ENCODE data around the gene GABRB2.

GABRB2 gene

DNA sequence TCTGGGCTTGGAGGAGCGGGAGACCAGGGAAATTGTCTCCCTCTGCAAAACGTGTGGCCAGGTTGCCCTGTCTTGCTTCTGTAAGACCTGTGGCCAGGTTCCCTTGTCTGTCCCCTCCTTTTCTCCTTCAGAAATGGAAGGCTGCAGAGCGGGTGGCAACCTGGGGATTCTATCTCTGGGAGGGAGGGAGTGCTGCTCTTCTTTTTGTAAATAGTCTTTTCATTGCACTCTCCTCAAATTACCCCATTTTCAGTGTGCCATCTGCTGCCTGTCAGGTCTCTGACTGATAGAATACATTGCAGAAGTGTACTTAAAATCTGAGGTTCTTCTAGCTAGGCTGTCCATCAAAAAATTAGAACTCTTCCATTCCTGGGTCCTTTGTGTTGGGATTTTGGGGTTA, 126.0 kb downstream of the GABRB2 start:
- H3K4me3 Mint-ChIP-seq: no peak overlapping the region
- no peaks in the 10 kb centered on the region for H3K9me3 Mint-ChIP-seq
- CTCF ChIA-PET: no interaction called here
- DNase-seq: no peak
- H3K27me3 Mint-ChIP-seq: no peaks in the 10 kb centered on the region
- no peaks in the 10 kb centered on the region for H3K4me1 Mint-ChIP-seq
- no peaks in the 10 kb centered on the region for H3K36me3 Mint-ChIP-seq
- H3K27ac Mint-ChIP-seq: no peak overlapping the region

GRCh38 chr5:161414896-161415295, 131.6 kb downstream of the GABRB2 start:
- DNase-seq: no peak
- CTCF ChIA-PET: no interaction called here
- H3K36me3 Mint-ChIP-seq: no peaks in the 10 kb centered on the region
- H3K9me3 Mint-ChIP-seq: no peaks in the 10 kb centered on the region
- no peaks in the 10 kb centered on the region for H3K4me1 Mint-ChIP-seq
- H3K27ac Mint-ChIP-seq: no peak overlapping the region
- H3K4me3 Mint-ChIP-seq: no peak overlapping the region
- H3K27me3 Mint-ChIP-seq: no peaks in the 10 kb centered on the region

GRCh38 chr5:161414037-161414436, 132.5 kb downstream of the GABRB2 start:
- H3K27ac Mint-ChIP-seq: no peak overlapping the region
- no peak for DNase-seq
- CTCF ChIA-PET: no interaction called here
- H3K4me1 Mint-ChIP-seq: no peaks in the 10 kb centered on the region
- no peaks in the 10 kb centered on the region for H3K27me3 Mint-ChIP-seq
- H3K4me3 Mint-ChIP-seq: no peak overlapping the region
- H3K9me3 Mint-ChIP-seq: no peaks in the 10 kb centered on the region
- H3K36me3 Mint-ChIP-seq: no peaks in the 10 kb centered on the region

GRCh38 chr5:161412792-161413191, 133.7 kb downstream of the GABRB2 start:
- H3K4me3 Mint-ChIP-seq: no peak overlapping the region
- DNase-seq: no peak

DNA sequence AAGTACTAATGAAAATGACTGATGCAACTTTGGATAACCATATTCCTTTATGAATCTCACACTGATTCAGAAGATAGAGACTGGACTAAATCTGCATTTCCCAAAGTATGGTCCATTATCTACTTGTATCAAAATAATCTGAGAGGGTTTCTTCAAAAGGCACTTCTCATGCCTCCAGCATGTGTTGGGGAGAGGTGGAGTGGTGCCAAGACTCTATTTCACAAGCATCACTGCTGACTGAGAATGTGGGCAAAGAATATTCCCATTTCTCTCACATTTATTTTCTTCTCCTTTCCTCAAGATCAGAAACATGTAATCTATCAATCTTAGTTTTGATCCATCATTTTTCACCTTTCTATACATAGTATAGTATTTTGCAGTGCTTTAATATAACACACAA, 135.4 kb downstream of the GABRB2 start:
- Mint-ChIP-seq H3K4me3 (no peak overlapping the region), H3K36me3 (no peaks in the 10 kb centered on the region), H3K4me1 (no peaks in the 10 kb centered on the region), H3K27ac (no peak overlapping the region), H3K9me3 (no peaks in the 10 kb centered on the region), H3K27me3 (no peaks in the 10 kb centered on the region)
- CTCF ChIA-PET: no interaction called here
- DNase-seq: no peak

More at GRCh38 chr5:161412792-161413191, 133.7 kb downstream of the GABRB2 start:
- CTCF ChIA-PET: no interaction called here
- Mint-ChIP-seq H3K4me1 (no peaks in the 10 kb centered on the region), H3K36me3 (no peaks in the 10 kb centered on the region), H3K27me3 (no peaks in the 10 kb centered on the region), H3K27ac (no peak overlapping the region), H3K9me3 (no peaks in the 10 kb centered on the region)

DNA sequence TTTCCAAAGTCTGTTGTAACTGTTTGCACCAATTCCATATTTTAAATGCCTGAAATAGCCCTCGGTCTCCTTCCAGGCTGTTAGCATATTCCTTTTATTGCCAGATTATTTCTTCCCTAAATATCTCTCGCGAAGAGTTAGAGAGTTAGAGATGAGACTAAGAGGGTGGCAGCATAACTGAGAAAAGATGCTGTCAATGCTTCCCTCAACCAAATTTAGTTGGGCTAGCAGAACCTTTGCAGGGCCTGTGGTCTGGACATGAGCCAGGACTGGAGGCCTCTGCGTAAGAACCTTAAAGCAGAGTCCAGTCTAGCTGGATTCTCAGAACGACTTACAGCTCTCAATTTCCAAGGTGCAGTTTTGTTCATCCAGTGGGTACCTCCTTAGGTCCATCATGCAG, 135.9 kb downstream of the GABRB2 start:
- H3K4me3 Mint-ChIP-seq: no peak overlapping the region
- CTCF ChIA-PET: no interaction called here
- H3K4me1 Mint-ChIP-seq: no peaks in the 10 kb centered on the region
- H3K9me3 Mint-ChIP-seq: no peaks in the 10 kb centered on the region
- H3K27me3 Mint-ChIP-seq: no peaks in the 10 kb centered on the region
- DNase-seq: no peak
- H3K27ac Mint-ChIP-seq: no peak overlapping the region
- H3K36me3 Mint-ChIP-seq: no peaks in the 10 kb centered on the region

DNA sequence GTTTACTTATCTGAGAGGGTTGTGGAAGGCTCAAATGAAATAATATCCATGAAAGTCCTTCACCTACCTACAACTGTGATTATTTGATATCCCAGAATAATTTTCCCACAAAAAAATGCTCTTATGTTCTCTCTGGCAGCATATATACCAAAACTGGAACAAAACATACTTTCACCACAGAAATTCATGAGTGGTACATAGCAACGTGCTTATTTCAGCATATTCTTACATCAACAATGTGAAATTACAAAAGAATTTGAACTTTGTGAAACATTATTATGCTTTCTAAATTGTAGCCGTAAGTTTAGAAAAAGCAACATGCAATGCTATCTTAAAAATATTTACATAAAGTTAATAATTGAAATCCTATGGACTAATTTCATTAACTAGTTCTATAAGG, 137.1 kb downstream of the GABRB2 start:
- Mint-ChIP-seq H3K9me3 (no peaks in the 10 kb centered on the region), H3K27ac (no peak overlapping the region), H3K27me3 (no peaks in the 10 kb centered on the region), H3K36me3 (no peaks in the 10 kb centered on the region), H3K4me1 (no peaks in the 10 kb centered on the region), H3K4me3 (no peak overlapping the region)
- CTCF ChIA-PET: no interaction called here
- DNase-seq: no peak

DNA sequence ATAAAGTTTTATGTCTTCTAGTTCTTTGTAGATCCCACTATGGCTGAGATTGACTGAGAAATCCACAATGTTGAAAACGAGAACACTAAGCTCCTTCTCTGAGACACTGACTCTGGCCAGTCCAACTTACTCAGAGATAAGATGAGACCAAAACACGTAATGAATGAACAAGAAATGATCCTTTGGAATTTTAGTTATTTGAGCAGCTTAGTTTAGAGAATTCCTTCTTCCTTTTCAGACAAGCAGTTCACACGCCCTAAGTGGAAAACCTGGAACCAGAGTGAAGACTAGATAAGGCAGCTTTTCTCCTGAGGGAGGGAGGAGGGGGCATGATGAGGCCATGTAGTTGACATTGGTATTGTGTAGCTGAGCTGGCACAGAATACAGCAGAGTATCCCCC, 139.6 kb downstream of the GABRB2 start:
- no peak overlapping the region for H3K4me3 Mint-ChIP-seq
- H3K9me3 Mint-ChIP-seq: no peaks in the 10 kb centered on the region
- no peaks in the 10 kb centered on the region for H3K36me3 Mint-ChIP-seq
- CTCF ChIA-PET: no interaction called here
- H3K27ac Mint-ChIP-seq: no peak overlapping the region
- no peaks in the 10 kb centered on the region for H3K27me3 Mint-ChIP-seq
- no peak for DNase-seq
- no peaks in the 10 kb centered on the region for H3K4me1 Mint-ChIP-seq

DNA sequence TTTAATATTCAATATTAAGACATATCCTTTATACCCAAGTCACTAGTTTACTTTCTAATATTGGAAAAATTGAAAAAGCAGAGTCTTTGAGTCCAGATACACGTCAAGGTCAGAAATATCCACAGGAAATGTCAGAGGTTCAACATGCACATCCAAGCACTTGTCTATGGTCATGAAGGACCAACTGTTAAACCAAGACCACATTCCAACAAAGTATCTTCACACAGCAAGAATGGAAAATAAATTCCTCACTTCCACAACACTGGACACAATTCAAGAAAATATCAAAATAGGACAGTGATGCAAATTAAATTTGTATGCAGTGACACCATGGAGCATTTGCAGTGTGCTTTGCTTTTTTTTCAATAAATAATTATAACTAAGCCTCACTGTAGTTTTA, 142.5 kb downstream of the GABRB2 start:
- CTCF ChIA-PET: no interaction called here
- no peaks in the 10 kb centered on the region for H3K36me3 Mint-ChIP-seq
- H3K4me3 Mint-ChIP-seq: no peak overlapping the region
- H3K9me3 Mint-ChIP-seq: peaks cover 2% of the 10 kb centered on the region
- H3K27ac Mint-ChIP-seq: no peak overlapping the region
- H3K4me1 Mint-ChIP-seq: no peaks in the 10 kb centered on the region
- no peak for DNase-seq
- H3K27me3 Mint-ChIP-seq: no peaks in the 10 kb centered on the region

GRCh38 chr5:161403121-161403520, 143.4 kb downstream of the GABRB2 start:
- H3K4me3 Mint-ChIP-seq: no peak overlapping the region
- no peaks in the 10 kb centered on the region for H3K36me3 Mint-ChIP-seq
- H3K4me1 Mint-ChIP-seq: no peaks in the 10 kb centered on the region
- H3K27me3 Mint-ChIP-seq: no peaks in the 10 kb centered on the region
- DNase-seq: no peak
- CTCF ChIA-PET: no interaction called here
- no peak overlapping the region for H3K27ac Mint-ChIP-seq
- peaks cover 2% of the 10 kb centered on the region for H3K9me3 Mint-ChIP-seq

GRCh38 chr5:161400583-161400982, 145.9 kb downstream of the GABRB2 start:
- H3K27ac Mint-ChIP-seq: no peak overlapping the region
- CTCF ChIA-PET: no interaction called here
- H3K9me3 Mint-ChIP-seq: peaks cover 2% of the 10 kb centered on the region
- no peak for DNase-seq
- no peaks in the 10 kb centered on the region for H3K27me3 Mint-ChIP-seq
- no peaks in the 10 kb centered on the region for H3K4me1 Mint-ChIP-seq
- H3K4me3 Mint-ChIP-seq: no peak overlapping the region
- no peaks in the 10 kb centered on the region for H3K36me3 Mint-ChIP-seq

DNA sequence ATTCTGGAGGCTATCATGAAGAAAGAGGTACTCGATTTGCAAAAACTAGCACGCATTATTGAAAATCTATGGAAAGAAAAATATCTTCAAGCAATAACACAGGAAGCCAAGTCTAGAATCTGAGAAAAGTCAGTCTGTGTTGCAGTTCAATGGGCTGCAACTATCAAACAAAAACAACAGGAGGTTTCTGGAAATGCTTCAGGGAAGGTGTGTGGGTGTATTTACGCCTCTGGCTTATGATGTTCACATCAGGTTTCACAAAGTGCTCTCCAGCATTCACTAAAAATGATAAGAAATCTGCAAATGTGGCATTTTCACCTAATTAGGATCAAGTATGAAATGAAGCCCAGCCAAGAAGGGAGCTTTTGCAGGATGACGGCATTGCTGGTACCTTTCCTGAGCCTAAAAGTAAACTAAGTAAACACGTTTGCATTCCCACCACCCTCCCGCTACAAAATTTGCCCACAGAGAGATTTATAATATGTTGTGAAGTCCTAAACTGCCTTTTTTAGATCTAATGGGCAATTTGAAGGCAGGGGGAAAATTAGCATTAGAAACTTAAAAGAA, 146.4 kb downstream of the GABRB2 start:
- H3K27me3 Mint-ChIP-seq: no peaks in the 10 kb centered on the region
- no peaks in the 10 kb centered on the region for H3K36me3 Mint-ChIP-seq
- no peak overlapping the region for H3K27ac Mint-ChIP-seq
- no peak overlapping the region for H3K4me3 Mint-ChIP-seq
- H3K4me1 Mint-ChIP-seq: no peaks in the 10 kb centered on the region
- H3K9me3 Mint-ChIP-seq: peaks cover 2% of the 10 kb centered on the region
- CTCF ChIA-PET: no interaction called here
- no peak for DNase-seq

DNA sequence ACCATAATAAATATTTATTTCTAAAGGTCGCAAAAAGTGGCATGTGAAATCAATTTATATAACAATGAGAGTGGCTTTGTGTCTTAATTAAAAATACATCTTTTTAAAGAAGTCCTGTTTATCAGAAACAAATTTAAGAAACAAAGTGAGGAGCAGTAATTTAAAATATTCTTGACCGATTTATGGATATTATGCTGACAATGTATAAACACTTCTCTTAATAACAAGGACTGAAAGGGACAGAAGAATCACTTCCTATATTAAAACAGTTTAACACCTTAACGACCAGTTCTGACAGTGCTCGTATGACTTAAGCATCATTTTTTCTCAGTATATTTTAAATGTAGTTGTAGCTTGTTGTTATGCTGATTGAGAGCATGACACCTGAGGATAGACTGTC, 149.1 kb downstream of the GABRB2 start:
- no peak overlapping the region for H3K4me3 Mint-ChIP-seq
- H3K36me3 Mint-ChIP-seq: no peaks in the 10 kb centered on the region
- no peak overlapping the region for H3K27ac Mint-ChIP-seq
- CTCF ChIA-PET: no interaction called here
- H3K27me3 Mint-ChIP-seq: no peaks in the 10 kb centered on the region
- no peak for DNase-seq
- no peaks in the 10 kb centered on the region for H3K4me1 Mint-ChIP-seq
- H3K9me3 Mint-ChIP-seq: peaks cover 2% of the 10 kb centered on the region

- H3K4me3 Mint-ChIP-seq: no peak overlapping the region
- peaks cover 2% of the 10 kb centered on the region for H3K9me3 Mint-ChIP-seq
- CTCF ChIA-PET: no interaction called here
- no peaks in the 10 kb centered on the region for H3K36me3 Mint-ChIP-seq
- H3K27me3 Mint-ChIP-seq: no peaks in the 10 kb centered on the region
- H3K4me1 Mint-ChIP-seq: no peaks in the 10 kb centered on the region
- no peak for DNase-seq
- H3K27ac Mint-ChIP-seq: no peak overlapping the region
Measured at GRCh38 chr5:161396171-161396570, 150.4 kb downstream of the GABRB2 start.

DNA sequence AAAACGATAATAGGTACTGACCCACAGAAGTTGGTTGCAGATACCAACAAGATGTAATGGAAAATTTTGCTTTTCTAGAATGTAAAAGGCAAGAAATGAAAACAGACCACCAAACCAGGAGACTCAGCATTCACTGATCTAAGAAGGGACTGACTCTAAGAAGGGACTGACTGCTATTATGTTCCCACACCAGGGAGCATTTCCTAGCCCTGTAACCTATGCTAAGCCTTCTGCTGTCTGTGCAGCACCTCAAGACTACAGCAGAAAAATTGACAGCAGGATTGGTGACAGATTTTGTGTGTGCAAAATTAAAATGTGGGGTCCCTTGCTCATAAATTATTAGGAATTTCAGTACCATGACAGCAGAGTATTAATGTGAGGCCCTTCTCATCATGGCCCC, 154.8 kb downstream of the GABRB2 start:
- Mint-ChIP-seq H3K4me1 (no peaks in the 10 kb centered on the region), H3K4me3 (no peak overlapping the region), H3K36me3 (no peaks in the 10 kb centered on the region), H3K27ac (no peak overlapping the region), H3K27me3 (no peaks in the 10 kb centered on the region), H3K9me3 (no peaks in the 10 kb centered on the region)
- CTCF ChIA-PET: no interaction called here
- no peak for DNase-seq

DNA sequence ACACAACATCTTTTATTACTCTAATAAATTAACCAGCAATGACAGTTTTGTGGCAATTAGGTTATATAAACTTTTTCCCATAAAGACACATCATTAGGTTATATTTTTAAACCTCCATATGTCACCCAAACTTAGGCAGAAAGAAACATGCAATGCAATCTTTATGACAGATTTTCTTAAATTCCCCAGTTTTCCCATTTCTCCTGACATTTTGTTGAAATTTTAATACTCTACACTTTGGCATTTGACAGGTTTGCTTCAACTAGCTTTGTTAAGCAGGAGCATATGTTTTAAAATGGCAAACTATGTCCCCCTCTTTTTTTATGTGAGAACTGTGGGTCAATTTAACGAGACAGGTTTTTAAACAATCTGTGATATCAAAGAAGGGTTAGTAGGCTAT, 155.5 kb downstream of the GABRB2 start:
- Mint-ChIP-seq H3K27me3 (no peaks in the 10 kb centered on the region), H3K9me3 (no peaks in the 10 kb centered on the region), H3K27ac (no peak overlapping the region), H3K4me3 (no peak overlapping the region), H3K4me1 (no peaks in the 10 kb centered on the region), H3K36me3 (no peaks in the 10 kb centered on the region)
- DNase-seq: no peak
- CTCF ChIA-PET: no interaction called here
